HT-29 (cell line): ENCODE data around the gene PA2G4. TPM values are rescaled to one million over a fixed set of nuclear protein-coding genes. Genes with fewer than 3 reads are reported as not detected.

Source experiments
- DNase-seq: peaks from one replicate; pipeline ENCODE4 v3.0.0-alpha.2; 2015; ENCODE audit warnings: low spot score
- total RNA-seq: library from RNA; depleted of rRNA; stranded (reverse); fragments of >200 nt; shearing (Covaris generic); gene quantifications from 2 replicates; pipeline ENCODE4 v1.2.3, GENCODE V29; 2014

PA2G4 gene
- total RNA-seq, 1 experiment from 2014 or later, result 247 TPM

DNA sequence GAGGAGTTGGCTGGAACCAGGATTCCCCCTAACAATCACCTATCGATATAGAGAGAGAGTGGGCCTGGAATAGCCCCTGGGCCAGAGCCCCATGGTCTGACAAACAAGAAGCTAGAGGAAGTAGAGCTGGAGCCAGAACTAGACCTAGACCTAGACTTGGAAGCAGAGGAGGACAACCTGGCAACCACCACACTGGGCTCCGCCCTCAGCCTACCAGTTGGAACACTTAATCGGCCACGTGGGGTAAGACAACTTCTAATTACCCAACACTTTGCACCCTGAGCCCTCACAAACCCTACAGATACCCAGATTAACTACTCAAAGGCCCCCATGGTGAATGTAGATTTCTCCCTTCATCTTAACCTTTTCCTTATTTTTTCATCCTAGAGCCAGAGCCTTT, 4.6 kb upstream of the PA2G4 start:
- no peak for DNase-seq

DNA sequence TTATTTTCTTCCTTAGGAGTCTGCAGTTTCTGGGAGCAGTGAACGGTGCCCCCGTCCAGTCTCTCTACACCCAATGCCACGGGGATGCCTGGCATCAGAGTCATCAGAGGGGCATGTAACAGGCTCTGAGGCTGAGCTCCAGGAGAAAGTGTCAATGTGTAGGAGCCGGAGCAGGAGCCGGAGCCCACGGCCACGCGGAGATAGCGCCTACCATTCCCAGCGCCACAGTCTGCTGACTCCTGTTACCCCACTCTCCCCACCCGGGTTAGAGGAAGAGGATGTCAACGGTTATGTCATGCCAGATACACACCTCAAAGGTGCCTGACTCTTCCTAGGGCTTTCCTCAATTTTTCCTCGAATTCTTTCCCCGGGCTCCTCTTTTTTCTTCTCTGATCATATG, 3.3 kb upstream of the PA2G4 start:
- no peak for DNase-seq

DNA sequence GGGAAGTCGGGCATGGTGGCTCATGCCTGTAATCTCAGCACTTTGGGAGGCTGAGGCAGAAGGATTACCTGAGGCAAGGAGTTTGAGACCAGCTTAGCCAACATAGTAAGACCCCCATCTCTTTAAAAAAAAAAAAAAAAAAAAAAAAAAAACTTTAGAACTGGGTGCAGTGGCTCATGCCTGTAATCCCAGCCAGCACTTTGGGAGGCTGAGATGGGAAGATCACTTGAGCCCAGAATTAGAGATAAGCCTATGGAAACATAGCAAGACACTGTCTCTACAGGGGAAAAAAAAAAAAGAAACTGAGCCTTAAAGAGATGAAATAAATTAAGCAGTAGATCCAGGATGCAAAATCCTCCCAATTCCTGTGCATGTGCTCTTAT, 1.7 kb upstream of the PA2G4 start:
- no peak for DNase-seq

DNA sequence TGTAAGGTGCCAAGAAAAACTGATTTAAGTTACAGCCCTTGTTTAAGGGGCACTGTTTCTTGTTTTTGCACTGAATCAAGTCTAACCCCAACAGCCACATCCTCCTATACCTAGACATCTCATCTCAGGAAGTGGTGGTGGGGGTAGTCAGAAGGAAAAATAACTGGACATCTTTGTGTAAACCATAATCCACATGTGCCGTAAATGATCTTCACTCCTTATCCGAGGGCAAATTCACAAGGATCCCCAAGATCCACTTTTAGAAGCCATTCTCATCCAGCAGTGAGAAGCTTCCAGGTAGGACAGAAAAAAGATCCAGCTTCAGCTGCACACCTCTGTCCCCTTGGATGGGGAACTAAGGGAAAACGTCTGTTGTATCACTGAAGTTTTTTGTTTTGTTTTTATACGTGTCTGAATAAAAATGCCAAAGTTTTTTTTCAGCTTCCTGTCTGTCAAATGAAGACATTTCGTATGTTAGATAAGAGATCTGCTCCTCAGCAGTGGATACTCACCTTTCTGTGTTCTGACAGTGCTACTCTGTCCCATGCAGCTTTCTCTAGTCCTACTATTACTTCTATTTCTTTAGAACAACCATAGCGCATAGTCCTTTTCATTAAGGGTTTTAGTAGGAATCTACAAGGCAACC, 1.2 kb upstream of the PA2G4 start:
- no peak for DNase-seq

DNA sequence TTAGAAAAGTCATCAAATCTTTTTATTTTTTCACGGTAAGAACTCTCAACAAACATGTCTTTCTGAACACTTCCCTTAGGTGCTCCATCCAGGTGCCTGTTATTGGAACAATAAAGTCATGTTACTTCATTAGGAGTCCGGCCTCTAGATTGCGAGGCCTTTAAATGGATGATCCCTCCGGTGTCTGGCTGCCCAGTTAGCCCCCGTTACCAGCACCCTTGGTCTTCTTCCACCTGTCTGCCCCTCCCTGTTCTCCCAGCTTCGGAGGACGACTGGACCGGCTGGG, 593 bp upstream of the PA2G4 start:
- DNase-seq, result no peak

DNA sequence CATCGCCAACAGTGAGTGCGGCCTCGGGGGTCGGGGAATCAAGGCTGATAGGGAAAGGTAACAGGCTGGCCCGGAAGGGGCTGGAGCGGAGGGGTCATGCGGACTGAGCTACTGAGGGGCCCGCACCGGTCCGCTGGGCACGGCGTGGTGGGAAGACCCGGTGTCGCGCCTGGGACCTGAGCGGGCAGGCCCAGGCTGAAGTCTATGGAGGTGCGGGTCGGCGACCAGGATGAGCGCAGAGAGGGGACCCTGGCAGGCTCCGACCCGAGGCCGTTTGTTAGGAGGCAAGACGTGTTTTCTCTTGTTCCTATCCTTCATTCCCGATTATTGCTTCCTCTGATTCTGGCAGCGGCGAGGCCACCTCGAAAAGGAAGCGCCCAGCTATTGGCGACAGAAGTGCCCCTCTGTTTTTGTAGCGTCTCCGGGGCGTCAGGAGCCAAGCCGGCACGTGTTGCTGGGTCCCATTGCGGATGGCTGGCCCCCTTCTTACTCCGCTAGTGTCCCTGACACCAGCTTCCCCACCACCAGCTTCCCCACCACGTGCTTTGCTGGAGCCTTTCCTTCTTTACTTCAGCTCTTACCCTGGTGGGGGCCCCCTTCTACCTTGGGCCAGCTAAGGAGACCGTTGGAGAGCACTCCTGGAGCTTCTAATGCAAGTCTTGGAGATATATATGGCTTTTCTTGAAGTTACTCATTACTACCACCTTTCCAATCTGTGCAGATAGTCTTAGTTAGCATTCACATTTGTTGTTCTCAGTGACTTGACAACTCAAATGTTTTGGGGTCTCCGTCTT, 653 bp downstream of the PA2G4 start:
- DNase-seq, result peak; percentile 51

DNA sequence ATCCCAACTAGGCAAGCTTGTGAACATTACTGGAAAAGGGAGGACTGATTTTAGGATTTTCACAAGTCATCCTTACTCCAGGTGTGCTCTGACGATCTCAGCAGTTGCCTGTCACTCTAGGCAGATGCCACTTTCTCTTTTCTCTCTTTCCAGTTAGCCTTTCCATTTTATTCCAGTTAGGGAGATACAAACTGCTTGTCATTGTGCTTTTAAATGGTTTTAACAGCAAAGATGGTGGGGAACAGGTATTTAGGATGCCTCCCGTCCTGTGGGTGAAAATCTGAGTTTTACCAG, 1.2 kb downstream of the PA2G4 start:
- no peak for DNase-seq

DNA sequence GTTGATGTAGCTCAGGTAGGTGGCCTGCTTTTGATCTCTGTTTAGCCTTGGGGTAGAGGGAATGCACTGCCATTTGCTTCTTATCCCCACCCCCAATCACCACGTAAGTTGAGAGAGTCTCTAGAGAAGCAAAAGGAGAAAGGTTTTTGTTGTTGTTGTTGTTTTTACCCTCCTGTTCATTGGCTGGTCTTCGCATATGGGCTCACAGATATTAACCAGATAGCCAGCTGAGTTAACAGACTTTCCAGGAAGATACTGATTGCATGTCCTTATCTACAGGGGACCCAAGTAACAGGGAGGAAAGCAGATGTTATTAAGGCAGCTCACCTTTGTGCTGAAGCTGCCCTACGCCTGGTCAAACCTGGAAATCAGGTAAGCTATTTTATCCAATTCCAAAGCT, 2.9 kb downstream of the PA2G4 start:
- DNase-seq, result no peak

DNA sequence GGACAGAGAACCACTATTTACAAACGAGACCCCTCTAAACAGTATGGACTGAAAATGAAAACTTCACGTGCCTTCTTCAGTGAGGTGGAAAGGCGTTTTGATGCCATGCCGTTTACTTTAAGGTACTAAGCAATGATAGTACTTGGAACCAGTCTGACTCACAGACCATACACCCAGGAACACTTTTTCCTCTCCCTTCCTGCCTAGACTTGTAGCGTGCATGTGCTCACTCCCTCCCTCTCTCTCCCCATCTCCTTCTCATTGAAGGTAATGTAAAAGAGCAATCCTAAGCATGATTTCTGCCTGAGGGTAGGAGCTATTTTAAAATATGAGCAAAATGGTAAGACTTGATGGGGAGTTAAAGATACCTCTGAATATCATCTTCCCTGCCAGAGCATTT, 6.2 kb downstream of the PA2G4 start:
- no peak for DNase-seq

DNA sequence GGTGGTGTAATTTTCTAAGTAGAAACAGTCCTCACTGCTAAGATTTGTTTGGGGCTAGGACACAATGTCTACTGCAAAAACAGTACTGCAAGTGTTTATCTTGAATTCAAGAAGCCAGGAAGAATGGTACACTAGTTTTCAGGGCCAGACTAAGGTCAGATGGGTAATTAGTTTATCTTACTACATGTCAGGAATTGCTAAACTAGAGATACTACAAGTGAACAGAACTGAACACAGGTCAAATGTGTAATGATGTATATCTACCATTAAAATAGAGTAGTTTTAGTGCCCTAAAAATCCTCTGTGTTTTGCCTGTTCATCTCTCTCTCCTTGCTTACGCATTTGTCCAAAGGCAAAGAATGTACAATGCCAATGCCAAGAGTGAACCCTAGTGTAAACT, 9.7 kb downstream of the PA2G4 start:
- DNase-seq, result peak; percentile 3

DNA sequence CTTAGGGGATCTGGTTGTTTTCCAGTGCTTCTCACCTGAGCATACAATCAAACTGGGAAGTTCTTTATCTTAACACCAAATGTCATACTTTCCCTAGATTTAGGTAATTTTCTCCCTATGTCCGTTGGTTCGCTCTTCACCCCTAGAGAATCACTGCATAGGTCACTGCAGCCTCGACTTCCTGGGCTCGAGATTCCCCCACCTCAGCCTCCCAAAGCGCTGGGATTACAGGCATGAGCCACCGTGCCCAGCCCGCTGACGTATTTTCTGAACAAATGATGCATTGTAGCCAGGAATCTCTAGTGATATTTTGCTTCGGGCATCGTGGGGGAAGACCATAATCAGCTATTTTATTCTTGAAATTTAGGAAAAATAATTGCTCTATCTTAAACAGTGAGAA, 11.0 kb downstream of the PA2G4 start:
- peak; percentile 13 for DNase-seq

DNA sequence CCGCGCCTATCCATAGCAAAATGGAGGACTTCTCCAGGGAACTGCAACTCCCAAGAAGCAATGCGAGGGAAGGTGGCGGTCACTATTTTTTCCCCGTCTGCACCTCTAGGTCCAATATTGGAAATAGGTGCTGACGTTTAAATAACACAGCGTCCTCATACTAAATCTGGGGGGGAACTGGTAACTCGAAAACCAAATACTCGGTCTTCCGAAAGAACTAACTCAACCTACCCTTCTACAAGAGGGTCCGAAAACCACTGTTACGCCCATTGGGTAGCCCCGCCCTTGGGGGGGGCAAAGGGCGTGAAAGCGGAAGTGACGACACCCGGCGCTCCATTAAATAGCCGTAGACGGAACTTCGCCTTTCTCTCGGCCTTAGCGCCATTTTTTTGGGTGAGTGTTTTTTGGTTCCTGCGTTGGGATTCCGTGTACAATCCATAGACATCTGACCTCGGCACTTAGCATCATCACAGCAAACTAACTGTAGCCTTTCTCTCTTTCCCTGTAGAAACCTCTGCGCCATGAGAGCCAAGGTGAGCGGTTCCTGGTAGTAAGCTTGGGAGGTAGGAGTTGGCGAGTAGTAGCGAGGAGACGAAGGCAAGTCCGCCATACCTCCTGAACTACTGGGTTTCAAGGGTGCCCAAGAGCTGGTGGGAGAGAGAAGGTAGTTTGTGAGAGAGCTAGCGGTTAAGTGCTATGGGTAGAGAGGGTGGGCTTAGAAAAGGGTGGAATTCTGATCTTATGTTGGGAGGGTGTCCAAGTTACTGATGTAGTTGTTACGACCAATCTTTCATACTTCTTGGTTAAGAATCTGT, 12.1 kb downstream of the PA2G4 start, which contains the start of gene RPL41:
TSS of gene RPL41 (plus strand) at position 367 of the 815 bp plus-strand sequence.
- DNase-seq, result peak; percentile 98

DNA sequence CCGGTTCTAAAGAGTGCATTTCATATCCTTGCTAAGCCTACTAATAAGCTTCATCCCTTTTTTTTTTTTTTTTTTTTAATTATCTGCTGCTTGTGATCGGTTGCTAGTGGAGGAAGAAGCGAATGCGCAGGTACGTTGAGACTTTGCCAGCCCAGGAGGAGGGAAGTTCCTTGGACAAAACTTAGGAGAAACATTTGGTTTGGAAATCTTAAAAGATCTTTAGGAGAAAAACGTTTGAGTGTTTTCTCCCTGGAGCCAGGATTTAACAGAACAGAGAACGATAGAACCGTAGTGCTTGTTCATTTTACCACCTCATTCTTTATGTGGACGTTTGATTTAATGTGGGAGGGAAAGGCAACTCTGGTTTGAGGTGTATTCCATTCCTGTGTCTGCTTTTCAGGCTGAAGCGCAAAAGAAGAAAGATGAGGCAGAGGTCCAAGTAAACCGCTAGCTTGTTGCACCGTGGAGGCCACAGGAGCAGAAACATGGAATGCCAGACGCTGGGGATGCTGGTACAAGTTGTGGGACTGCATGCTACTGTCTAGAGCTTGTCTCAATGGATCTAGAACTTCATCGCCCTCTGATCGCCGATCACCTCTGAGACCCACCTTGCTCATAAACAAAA, 12.8 kb downstream of the PA2G4 start:
- DNase-seq, result peak; percentile 39

DNA sequence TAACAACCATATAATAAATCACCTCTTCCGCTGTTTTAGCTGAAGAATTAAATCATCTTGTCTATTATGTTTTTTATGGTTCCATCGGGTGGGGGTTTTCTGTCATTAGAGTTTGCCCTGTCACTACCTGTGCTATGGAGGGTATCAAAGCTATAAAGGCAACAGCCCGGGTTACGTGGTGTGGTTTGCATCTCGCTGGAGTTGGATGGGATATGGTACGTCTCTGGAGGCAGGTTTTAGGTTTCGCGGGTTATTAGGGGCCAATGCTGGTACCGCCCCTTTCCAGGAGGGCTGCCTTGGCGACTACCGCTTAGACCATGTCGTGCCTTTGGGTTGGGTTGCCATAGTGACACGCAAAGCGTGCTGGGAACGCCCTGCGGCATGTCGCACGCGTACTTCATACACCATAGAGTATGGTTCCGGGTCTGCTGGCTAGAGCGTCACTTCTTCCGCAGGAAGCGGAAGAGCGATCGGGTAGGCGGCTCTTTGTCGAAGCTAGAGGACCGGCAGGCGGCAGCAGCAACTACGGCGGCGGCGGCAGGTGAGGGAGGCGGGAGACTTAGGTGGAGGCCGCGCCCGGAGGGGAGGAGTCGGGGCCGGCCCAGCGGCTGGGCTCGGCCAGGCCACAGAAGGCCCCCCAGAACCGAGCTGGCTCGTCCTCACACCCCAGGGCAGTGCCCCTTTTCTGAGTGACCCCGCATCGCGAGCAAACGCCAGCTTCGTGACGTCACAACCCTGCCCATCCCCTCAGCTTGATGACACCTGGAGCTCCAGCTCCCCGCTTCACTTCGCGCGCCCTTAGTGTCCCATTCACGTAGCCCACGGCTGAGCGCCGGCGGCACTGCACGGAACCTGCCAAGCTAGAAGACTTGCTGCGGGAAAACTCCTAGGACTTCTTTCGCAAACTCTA, 13.7 kb downstream of the PA2G4 start, which contains the start of gene ZC3H10:
TSS of gene ZC3H10 (plus strand) at position 489 of the 910 bp plus-strand sequence. CDS start 2,297 bp downstream, outside the sequence.
- peak; percentile 98 for DNase-seq

DNA sequence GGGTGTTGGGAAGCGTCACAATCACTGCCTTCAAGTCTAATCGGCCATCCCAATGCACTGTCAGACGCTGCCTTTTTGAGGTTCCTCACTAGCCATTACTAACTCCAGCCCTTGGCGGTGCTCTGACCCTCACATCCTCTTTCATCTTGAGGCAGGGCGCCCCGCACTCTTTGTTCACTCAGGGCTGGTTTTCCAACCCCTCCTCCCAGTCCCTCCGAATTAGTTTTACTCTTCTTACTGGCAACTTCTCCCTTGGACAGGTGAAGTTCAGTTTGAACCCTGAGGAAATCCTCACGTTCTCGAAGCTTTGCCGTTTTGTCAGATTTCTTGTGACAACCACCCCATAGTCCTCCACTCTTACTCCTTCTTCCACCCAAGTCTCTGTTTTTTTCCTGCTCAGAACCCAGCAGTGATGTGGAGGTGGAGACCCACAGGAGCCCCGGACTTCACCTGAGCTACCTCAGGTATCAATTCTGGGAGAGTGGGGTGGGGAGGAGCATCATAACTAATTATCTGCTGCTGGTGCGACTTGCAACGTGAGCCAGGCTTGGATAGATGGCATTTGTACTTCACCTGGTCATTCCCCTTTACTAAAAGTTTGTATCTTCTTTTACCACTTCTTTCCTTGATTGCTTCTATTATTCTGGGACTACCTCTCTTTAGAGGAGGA, 14.5 kb downstream of the PA2G4 start:
- DNase-seq, result no peak

DNA sequence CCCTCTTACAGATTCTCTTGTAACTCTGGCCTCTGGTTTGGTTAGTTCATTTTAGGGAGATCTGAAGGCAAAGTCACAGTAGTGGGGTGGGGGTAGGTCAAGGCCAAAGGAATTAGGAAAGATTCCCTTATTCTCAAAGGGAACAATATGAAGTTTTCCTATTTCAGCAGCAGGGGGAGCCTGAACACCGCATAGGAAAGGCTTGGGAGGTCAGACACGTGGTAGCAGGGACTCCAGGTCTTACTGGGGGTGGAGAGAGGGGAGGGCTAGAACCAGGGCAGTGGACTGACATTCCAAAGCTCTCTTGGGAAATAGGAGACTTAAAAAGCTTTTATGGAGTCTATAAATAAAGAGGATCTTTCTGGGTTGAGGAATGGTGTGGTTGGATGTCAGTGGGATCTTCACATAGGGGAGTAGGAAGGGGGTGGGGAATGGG, 15.0 kb downstream of the PA2G4 start:
- peak; percentile 90 for DNase-seq

DNA sequence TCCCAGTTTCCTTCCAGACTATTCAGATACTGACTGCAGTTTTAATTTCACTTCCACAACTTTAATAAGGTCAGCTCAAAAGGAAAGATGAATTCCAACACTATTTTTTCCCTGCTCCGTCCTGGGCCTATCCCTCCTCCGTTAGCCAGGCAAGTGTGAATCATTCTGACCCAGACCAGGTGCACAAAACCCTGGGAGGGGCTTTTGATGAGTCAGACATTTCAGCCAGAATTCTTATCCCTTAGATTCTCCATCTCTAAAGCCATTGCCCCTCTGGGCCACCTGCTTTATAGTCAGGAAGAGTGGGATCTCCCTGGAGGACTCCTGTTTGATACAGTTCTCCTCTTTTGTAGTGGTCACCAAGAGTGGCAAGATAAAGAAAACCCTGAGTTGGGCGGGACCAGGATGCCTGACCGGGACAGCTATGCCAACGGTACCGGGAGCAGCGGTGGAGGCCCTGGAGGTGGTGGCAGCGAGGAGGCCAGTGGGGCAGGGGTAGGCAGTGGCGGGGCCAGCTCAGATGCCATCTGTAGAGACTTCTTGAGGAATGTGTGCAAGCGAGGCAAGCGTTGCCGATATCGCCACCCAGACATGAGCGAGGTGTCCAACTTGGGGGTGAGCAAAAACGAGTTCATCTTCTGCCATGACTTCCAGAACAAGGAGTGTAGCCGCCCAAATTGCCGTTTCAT, 15.9 kb downstream of the PA2G4 start:
- DNase-seq, result no peak

DNA sequence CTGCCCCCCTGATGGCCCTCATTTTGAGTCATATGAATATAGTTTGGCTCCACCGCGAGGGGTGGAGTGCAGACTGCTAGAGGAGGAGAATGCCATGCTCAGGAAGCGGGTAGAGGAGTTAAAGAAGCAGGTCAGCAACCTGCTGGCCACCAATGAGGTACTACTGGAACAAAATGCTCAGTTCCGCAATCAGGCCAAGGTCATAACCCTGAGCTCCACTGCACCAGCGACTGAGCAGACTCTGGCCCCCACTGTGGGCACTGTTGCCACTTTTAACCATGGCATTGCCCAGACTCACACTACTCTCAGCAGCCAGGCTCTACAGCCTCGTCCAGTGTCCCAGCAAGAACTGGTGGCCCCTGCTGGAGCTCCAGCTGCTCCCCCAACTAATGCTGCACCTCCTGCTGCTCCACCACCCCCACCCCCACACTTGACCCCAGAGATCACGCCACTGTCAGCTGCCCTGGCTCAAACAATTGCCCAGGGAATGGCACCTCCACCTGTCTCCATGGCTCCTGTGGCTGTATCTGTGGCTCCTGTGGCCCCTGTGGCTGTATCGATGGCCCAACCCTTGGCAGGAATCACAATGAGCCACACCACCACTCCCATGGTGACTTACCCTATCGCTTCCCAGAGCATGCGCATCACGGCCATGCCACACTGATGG, 17.0 kb downstream of the PA2G4 start:
- DNase-seq, result no peak

DNA sequence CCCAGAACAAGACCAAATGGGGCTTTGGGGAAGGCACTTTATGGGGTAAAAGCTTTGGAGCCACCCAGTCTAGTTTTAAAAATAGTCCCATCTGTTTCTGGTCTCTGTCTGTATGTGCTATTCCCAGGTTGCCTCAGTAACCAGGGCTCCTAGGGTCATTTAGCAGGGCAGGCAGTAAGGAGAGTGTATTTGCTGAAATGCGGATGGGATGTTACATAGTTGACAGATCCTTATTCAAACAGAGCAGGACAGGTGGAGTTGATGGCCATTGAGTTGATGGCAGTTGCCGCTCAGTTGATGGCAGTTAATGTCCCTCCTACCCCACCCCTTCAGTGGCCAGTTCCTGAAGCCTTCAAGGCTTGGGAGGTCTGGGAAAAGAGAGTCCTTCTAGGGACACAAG, 18.3 kb downstream of the PA2G4 start:
- DNase-seq, result no peak
